Liver (tissue), 9 donors: ENCODE measurements around the gene EGFLAM. TPM values are rescaled to one million over a fixed set of nuclear protein-coding genes. Genes with fewer than 3 reads are reported as not detected.

Source experiments
- DNase-seq: peaks from one replicate; pipeline ENCODE4 v3.0.0-alpha.2; 2017; ENCODE audit warnings: low spot score
- H3K27ac ChIP-seq, 2 donors: one replicate each; pipeline ENCODE4 v1.7.0; 2013; ENCODE audit warnings: inconsistent platforms in 2 of 2, low read length in 2 of 2, control low read depth in 1 of 2, low read depth in 1 of 2, mild to moderate bottlenecking in 1 of 2
- H3K27me3 ChIP-seq, 4 donors: one replicate each; pipeline versions ENCODE4 v1.6.1 to v1.7.0; 2013; ENCODE audit warnings: low read length in 3 of 4, inconsistent platforms in 1 of 4, mild to moderate bottlenecking in 1 of 4, moderate library complexity in 1 of 4; ENCODE audit not compliant: control insufficient read depth in 4 of 4, insufficient read depth in 4 of 4
- H3K36me3 ChIP-seq, 4 donors: one replicate each; pipeline versions ENCODE4 v1.6.1 to v1.7.0; 2013; ENCODE audit warnings: low read length in 3 of 4, mild to moderate bottlenecking in 3 of 4, low read depth in 1 of 4, moderate library complexity in 1 of 4; ENCODE audit not compliant: control insufficient read depth in 4 of 4, insufficient read depth in 3 of 4
- H3K4me1 ChIP-seq, 4 donors: one replicate each; pipeline versions ENCODE4 v1.6.1 to v1.7.0; 2013; ENCODE audit warnings: low read length in 3 of 4, mild to moderate bottlenecking in 3 of 4, moderate library complexity in 1 of 4; ENCODE audit not compliant: control insufficient read depth in 4 of 4, insufficient read depth in 4 of 4
- H3K4me3 ChIP-seq, 3 donors: one replicate each; pipeline versions ENCODE4 v1.6.1 to v1.7.0; 2013; ENCODE audit warnings: low read length in 3 of 3, control low read depth in 1 of 3, low read depth in 1 of 3, mild to moderate bottlenecking in 1 of 3
- H3K9ac ChIP-seq, 2 donors: one replicate each; pipeline ENCODE4 v1.7.0; 2013; ENCODE audit warnings: low read length in 2 of 2, mild to moderate bottlenecking in 2 of 2, moderate library complexity in 2 of 2, control low read depth in 1 of 2, low read depth in 1 of 2
- H3K9me3 ChIP-seq, 4 donors: one replicate each; pipeline versions ENCODE4 v1.6.1 to v1.7.0; 2013; ENCODE audit warnings: low read length in 3 of 4; ENCODE audit not compliant: control insufficient read depth in 4 of 4
- ATF3 ChIP-seq: IDR thresholded peaks from 2 replicates; pipeline ENCODE4 v1.6.1; 2016; ENCODE audit warnings: antibody characterized with exemption
- CTCF ChIP-seq: fragments of 150-350 bp; IDR thresholded peaks from 2 replicates; pipeline ENCODE4 v1.5.1; 2017; ENCODE audit warnings: improper control_type of control experiment, low read depth, low read length; ENCODE audit not compliant: missing input control
- FOXA2 ChIP-seq: IDR thresholded peaks from 2 replicates; pipeline ENCODE4 v1.6.1; 2016; ENCODE audit warnings: antibody characterized with exemption
- GABPA ChIP-seq, 2 donors: IDR thresholded peaks in 1 of 2; conservative IDR thresholded peaks in 1 of 2; 2 replicates each; pipeline ENCODE4 v1.6.1; 2016; ENCODE audit warnings: antibody characterized with exemption in 2 of 2, mild to moderate bottlenecking in 1 of 2, moderate library complexity in 1 of 2
- MAX ChIP-seq: IDR thresholded peaks from 2 replicates; pipeline ENCODE4 v1.6.1; 2016; ENCODE audit warnings: antibody characterized with exemption
- NR2F2 ChIP-seq: IDR thresholded peaks from 2 replicates; pipeline ENCODE4 v1.6.1; 2016; ENCODE audit warnings: antibody characterized with exemption
- RAD21 ChIP-seq, 2 donors: IDR thresholded peaks; 2 replicates each; pipeline ENCODE4 v1.6.1; 2016; ENCODE audit warnings: antibody characterized with exemption in 2 of 2, mild to moderate bottlenecking in 2 of 2
- REST ChIP-seq: IDR thresholded peaks from 2 replicates; pipeline ENCODE4 v1.6.1; 2016; ENCODE audit warnings: antibody characterized with exemption, mild to moderate bottlenecking
- RXRA ChIP-seq, 2 donors: IDR thresholded peaks; 2 replicates each; pipeline ENCODE4 v1.6.1; 2017 to 2018; ENCODE audit warnings: antibody characterized with exemption in 2 of 2, mild to moderate bottlenecking in 1 of 2
- TAF1 ChIP-seq: conservative IDR thresholded peaks from 2 replicates; pipeline ENCODE4 v1.6.1; 2016; ENCODE audit warnings: antibody characterized with exemption, mild to moderate bottlenecking
- WGBS: extraction: QIAGEN DNeasy Blood & Tissue Kit; methylation state at CpG from one replicate; pipeline ENCODE4 v1.1.7; 2013; 5-methylcytosine and 5-hydroxymethylcytosine counted together
- polyA plus RNA-seq, 2 donors: library from polyadenylated mRNA; stranded (reverse) in 1 of 2; unstranded in 1 of 2; fragments of 200-250 nt in 1 of 2; fragments of >200 nt in 1 of 2; fragmentation: Nextera tagmentation in 1 of 2; extraction: Ambion mirVana in 1 of 2; gene quantifications; one replicate each; pipeline versions ENCODE4 v1.2.1 to v1.2.3, GENCODE V29; 2013 to 2015
- total RNA-seq, 2 donors: library from RNA; depleted of rRNA; stranded (reverse); fragments of >200 nt; gene quantifications; one replicate each; pipeline ENCODE4 v1.2.3, GENCODE V29; 2014
- TF ChIP-seq, protein P1 (sequence below): IDR thresholded peaks from 2 replicates; pipeline ENCODE4 v1.6.1; 2016; ENCODE audit warnings: antibody characterized with exemption
- donor health status: healthy.
- donor health status: healthy.
- donor health status: healthy.
- donor health status: healthy.
- donor health status: healthy.

Gene EGFLAM
- 1 to 10 TPM; 1.8 to 4.9 TPM for total RNA-seq
- 1 to 10 TPM; 1.1 to 2.0 TPM for polyA plus RNA-seq

- WGBS: 2% methylated on average over 73 of the region's 73 CpGs
These were observed at the start of gene EGFLAM for GRCh38 chr5:38258319-38259061. TSS of gene EGFLAM (plus strand) at chr5:38258559. CDS start at chr5:38258755, 196 bp downstream.

DNA sequence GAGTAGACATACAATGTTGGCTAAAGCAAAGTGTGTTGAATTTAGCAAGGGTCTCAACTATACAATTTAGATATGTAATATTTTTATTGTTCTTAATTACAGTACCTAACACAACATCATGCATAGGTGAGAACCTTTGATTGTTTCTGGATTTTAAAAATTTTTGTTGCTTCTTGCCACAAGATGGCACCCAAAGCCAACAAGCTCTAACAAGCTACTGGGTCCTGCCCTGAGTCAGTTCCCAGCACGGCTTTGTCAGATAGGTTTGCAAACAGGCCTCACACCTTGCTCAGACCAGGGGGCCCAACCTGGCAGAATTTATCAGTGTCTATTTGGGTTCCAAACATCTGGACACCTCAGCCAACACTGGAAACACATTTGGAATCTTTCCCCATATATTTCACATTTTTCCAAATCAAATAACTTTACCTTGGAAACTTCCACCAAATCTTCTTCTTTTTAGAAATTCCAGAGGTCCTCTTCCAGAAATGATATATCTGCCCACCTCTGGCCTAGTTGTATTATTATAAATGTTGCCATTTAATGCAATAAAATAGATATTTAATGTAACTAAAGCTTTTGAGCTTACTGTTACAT is 49.5 kb upstream of the EGFLAM start:
- 18% methylated on average over 1 of the region's 1 CpG for WGBS
- Histone ChIP-seq H3K36me3 (no peaks in the 10 kb centered on the region), H3K4me3 (no peak overlapping the region), H3K27me3 (peaks cover 0 to 4% (median 0%) of the 10 kb centered on the region in 4 donors), H3K27ac (no peak overlapping the region), H3K9me3 (no peaks in the 10 kb centered on the region), H3K9ac (no peak overlapping the region), H3K4me1 (no peaks in the 10 kb centered on the region)
- DNase-seq: no peak
- no peak for TF ChIP-seq ATF3
- TF ChIP-seq FOXA2: no peak
- no peak for TF ChIP-seq RXRA (IDR thresholded peaks at IDR 0.05)
- TF ChIP-seq RAD21 (IDR thresholded peaks at IDR 0.05): peak; percentile 77 to 80
- no peak for TF ChIP-seq TAF1
- TF ChIP-seq, protein P1, sequence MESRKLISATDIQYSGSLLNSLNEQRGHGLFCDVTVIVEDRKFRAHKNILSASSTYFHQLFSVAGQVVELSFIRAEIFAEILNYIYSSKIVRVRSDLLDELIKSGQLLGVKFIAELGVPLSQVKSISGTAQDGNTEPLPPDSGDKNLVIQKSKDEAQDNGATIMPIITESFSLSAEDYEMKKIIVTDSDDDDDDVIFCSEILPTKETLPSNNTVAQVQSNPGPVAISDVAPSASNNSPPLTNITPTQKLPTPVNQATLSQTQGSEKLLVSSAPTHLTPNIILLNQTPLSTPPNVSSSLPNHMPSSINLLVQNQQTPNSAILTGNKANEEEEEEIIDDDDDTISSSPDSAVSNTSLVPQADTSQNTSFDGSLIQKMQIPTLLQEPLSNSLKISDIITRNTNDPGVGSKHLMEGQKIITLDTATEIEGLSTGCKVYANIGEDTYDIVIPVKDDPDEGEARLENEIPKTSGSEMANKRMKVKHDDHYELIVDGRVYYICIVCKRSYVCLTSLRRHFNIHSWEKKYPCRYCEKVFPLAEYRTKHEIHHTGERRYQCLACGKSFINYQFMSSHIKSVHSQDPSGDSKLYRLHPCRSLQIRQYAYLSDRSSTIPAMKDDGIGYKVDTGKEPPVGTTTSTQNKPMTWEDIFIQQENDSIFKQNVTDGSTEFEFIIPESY: no peak
- peak; percentile 30 for TF ChIP-seq CTCF
- TF ChIP-seq GABPA (IDR thresholded peaks at IDR 0.05 in 1 of 2, conservative IDR thresholded peaks at IDR 0.05 in 1 of 2): no peak
- no peak for TF ChIP-seq REST

More at GRCh38 chr5:38258319-38259061, at the start of gene EGFLAM:
- TF ChIP-seq NR2F2 (no peak), CTCF (peak; percentile 19), MAX (no peak)
- TF ChIP-seq, protein P1: no peak
- H3K9me3 ChIP-seq: peaks cover 0 to 6% (median 0%) of the 10 kb centered on the region in 4 donors
- peaks cover 0 to 11% (median 3%) of the 10 kb centered on the region in 4 donors for H3K27me3 ChIP-seq
- no peaks in the 10 kb centered on the region for H3K36me3 ChIP-seq
- peak within 1 kb of the TSS; percentile 10 to 18 for H3K27ac ChIP-seq
- H3K9ac ChIP-seq: no peak within 1 kb of the TSS
- DNase-seq: peak; percentile 52
- H3K4me1 ChIP-seq: peaks cover 8 to 20% (median 14%) of the 10 kb centered on the region in 4 donors
- H3K4me3 ChIP-seq: peak within 1 kb of the TSS in 1 of 3 donors; percentile 56
